Naive B cell (primary cell): ENCODE measurements around the gene CDH12. TPM values are rescaled to one million over a fixed set of nuclear protein-coding genes. Genes with fewer than 3 reads are reported as not detected.
"Not testable (repeated sequence)": the region's sequence is repeated elsewhere in the genome, so short reads cannot be mapped to it uniquely, and the experiment has no call there.

Source experiments
- ATAC-seq, 2 donors: fragments of 150-1000 bp; cut with Tn5 transposase; 2 replicates each; pipeline ENCODE4 v1.10.0; 2021; ENCODE audit warnings: low read depth in 2 of 2, mild to moderate bottlenecking in 2 of 2, moderate library complexity in 2 of 2
- DNase-seq: peaks from one replicate; pipeline ENCODE4 v3.0.0; 2022
- H3K27ac Mint-ChIP-seq, 6 donors: one replicate each; pipeline ENCODE4 v1.8.0; 2020 to 2022; ENCODE audit warnings: mild to moderate bottlenecking in 6 of 6, mixed read lengths in 6 of 6, moderate library complexity in 5 of 6, inconsistent platforms in 2 of 6
- H3K27me3 Mint-ChIP-seq, 3 donors: one replicate each; pipeline ENCODE4 v1.8.0; 2021 to 2022; ENCODE audit warnings: mixed read lengths in 3 of 3, mild to moderate bottlenecking in 1 of 3
- H3K36me3 Mint-ChIP-seq, 2 donors: one replicate each; pipeline ENCODE4 v1.8.0; 2020 to 2022; ENCODE audit warnings: mixed read lengths in 2 of 2, inconsistent platforms in 1 of 2, mild to moderate bottlenecking in 1 of 2
- H3K4me1 Mint-ChIP-seq, 3 donors: one replicate each; pipeline ENCODE4 v1.8.0; 2020 to 2022; ENCODE audit warnings: mixed read lengths in 3 of 3, inconsistent platforms in 1 of 3, mild to moderate bottlenecking in 1 of 3, moderate library complexity in 1 of 3
- H3K4me3 Mint-ChIP-seq, 8 donors: one replicate each; pipeline ENCODE4 v1.8.0; 2020 to 2022; ENCODE audit warnings: mild to moderate bottlenecking in 8 of 8, mixed read lengths in 8 of 8, moderate library complexity in 8 of 8, inconsistent platforms in 2 of 8
- H3K9me3 Mint-ChIP-seq, 7 donors: one replicate each; pipeline ENCODE4 v1.8.0; 2020 to 2022; ENCODE audit warnings: mixed read lengths in 7 of 7, mild to moderate bottlenecking in 5 of 7, inconsistent platforms in 2 of 7, moderate library complexity in 1 of 7
- polyA plus RNA-seq, 6 donors: library from polyadenylated mRNA; unstranded; fragments of 300-500 nt; fragmentation: Illumina TruSeq; gene quantifications; one replicate each; pipeline ENCODE4 v1.2.3, GENCODE V29; 2021; ENCODE audit warnings: low read depth in 6 of 6

Gene CDH12
- polyA plus RNA-seq, 6 donors from 2014 or later = not detected

DNA sequence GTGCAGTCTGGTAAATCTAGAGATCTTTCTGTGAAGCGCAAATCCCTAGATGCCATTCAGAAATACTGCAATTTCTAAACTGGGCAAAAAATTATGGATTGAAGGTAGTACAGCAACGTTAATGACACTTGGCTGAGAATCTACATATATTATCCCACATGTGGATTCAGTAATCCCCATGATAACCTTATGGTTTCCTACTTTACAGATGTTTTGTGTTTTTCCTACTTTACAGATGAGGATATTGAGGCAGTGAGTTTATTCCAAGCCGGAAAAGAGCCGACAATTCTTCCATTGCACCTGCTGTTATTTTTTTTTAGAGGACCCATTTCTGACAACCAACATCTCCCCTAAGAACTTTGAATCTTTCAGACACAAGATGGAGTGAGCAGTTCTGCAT lies 796.5 kb downstream of the CDH12 start:
- Mint-ChIP-seq H3K27me3 (no peaks in the 10 kb centered on the region), H3K9me3 (peaks cover 0 to 6% (median 0%) of the 10 kb centered on the region in 7 donors), H3K4me1 (no peaks in the 10 kb centered on the region), H3K36me3 (no peaks in the 10 kb centered on the region), H3K4me3 (no peak overlapping the region), H3K27ac (no peak overlapping the region)
- DNase-seq (no peak), ATAC-seq (no peak)

DNA sequence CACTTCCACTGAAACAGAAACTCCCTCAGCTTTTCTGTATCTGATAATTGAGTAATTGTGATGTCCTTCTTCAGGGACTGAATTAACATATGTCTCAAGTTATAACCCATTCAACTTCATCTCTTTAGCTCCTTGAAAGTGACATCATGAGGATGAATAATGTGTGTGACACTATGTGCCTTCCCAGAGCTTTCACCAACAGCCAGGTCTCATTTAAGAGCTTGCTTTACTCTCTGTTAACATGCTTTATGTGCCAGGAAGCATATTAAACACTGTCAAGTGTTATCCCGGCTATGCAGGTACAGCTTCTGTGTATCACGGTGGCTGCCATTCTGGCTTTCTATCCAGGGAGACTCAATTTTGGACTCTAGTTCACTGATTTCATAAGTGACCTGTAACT lies 799.9 kb downstream of the CDH12 start:
- Mint-ChIP-seq H3K4me3 (no peak overlapping the region), H3K27ac (no peak overlapping the region), H3K4me1 (no peaks in the 10 kb centered on the region), H3K9me3 (peaks cover 0 to 6% (median 0%) of the 10 kb centered on the region in 7 donors), H3K27me3 (no peaks in the 10 kb centered on the region), H3K36me3 (no peaks in the 10 kb centered on the region)
- DNase-seq = no peak
- ATAC-seq = no peak

GRCh38 chr5:22051881-22052280 lies 801.3 kb downstream of the CDH12 start:
- H3K4me1 Mint-ChIP-seq = no peaks in the 10 kb centered on the region
- ATAC-seq (no peak), DNase-seq (no peak)
- H3K4me3 Mint-ChIP-seq = no peak overlapping the region
- no peak overlapping the region for H3K27ac Mint-ChIP-seq
- peaks cover 0 to 6% (median 0%) of the 10 kb centered on the region in 7 donors for H3K9me3 Mint-ChIP-seq
- H3K27me3 Mint-ChIP-seq = no peaks in the 10 kb centered on the region
- H3K36me3 Mint-ChIP-seq = no peaks in the 10 kb centered on the region

GRCh38 chr5:22050931-22051330 lies 802.2 kb downstream of the CDH12 start:
- Mint-ChIP-seq H3K9me3 (peaks cover 0 to 6% (median 0%) of the 10 kb centered on the region in 7 donors), H3K4me1 (no peaks in the 10 kb centered on the region), H3K36me3 (no peaks in the 10 kb centered on the region), H3K27ac (no peak overlapping the region), H3K27me3 (no peaks in the 10 kb centered on the region), H3K4me3 (no peak overlapping the region)
- DNase-seq = no peak
- no peak for ATAC-seq

DNA sequence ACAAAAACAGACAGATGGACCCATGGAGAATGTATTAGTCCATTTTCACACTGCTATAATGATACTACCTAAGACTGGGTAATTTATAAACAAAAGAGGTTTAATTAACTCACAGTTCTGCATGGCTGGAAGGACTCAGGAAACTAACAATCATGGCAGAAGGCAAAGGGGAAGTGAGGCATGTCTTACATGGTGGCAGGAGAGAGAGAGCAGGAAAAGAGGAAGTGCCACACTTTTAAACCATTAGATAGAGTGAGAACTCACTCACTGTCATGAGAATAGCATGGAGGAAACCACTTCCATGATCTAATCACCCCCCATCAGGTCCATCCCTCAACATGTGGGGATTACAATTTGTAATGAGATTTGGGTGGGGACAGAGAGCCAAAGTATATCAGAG lies 808.9 kb downstream of the CDH12 start:
- ATAC-seq (no peak), DNase-seq (no peak)
- H3K9me3 Mint-ChIP-seq = peaks cover 0 to 33% (median 6%) of the 10 kb centered on the region in 7 donors
- no peaks in the 10 kb centered on the region for H3K4me1 Mint-ChIP-seq
- peaks cover 0 to 8% of the 10 kb centered on the region in 2 donors for H3K36me3 Mint-ChIP-seq
- no peaks in the 10 kb centered on the region for H3K27me3 Mint-ChIP-seq
- no peak overlapping the region for H3K27ac Mint-ChIP-seq
- no peak overlapping the region for H3K4me3 Mint-ChIP-seq

DNA sequence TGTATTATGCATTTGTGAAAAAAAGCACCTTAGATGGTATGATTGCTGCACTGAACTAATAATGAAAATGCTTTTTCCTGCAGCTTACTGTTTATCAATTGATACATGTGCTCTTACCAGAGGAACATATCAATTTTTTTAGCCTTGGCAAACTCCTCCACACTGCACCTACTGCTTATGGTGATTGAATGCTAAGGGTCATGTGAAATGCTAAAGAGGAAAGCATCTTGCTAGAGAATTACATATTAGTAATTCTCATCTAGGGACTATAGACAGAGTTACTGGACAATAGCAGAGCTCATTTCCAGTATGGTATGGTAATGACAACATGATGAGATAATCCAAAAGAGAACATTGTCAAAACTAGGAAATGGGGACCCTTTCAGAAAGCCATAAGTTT lies 817.1 kb downstream of the CDH12 start:
- no peak overlapping the region for H3K4me3 Mint-ChIP-seq
- no peaks in the 10 kb centered on the region for H3K4me1 Mint-ChIP-seq
- DNase-seq (no peak), ATAC-seq (no peak)
- H3K36me3 Mint-ChIP-seq = no peaks in the 10 kb centered on the region
- H3K27me3 Mint-ChIP-seq = no peaks in the 10 kb centered on the region
- H3K9me3 Mint-ChIP-seq = peaks cover 0 to 7% (median 2%) of the 10 kb centered on the region in 7 donors
- H3K27ac Mint-ChIP-seq = no peak overlapping the region

DNA sequence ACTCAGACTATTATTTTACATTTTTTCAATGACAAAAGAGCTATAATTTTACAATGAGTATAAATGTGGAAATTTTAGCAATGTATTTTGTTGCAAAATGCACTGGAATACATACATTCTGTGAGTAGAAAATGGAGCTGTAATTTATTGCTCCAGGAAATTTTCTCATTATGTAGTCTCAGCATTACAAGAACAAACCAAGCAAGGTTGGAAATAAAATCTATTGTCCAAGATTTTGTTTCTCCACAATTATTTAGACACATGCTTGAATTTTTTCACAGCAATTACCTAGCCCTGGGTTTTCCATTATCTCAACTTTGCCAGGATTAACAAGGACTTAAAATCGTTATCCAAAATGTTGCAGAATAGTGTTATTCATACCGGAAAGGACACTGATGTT lies 820.1 kb downstream of the CDH12 start:
- H3K4me1 Mint-ChIP-seq = no peaks in the 10 kb centered on the region
- no peak overlapping the region for H3K4me3 Mint-ChIP-seq
- no peak for DNase-seq
- no peak for ATAC-seq
- no peak overlapping the region for H3K27ac Mint-ChIP-seq
- peaks cover 0 to 4% (median 0%) of the 10 kb centered on the region in 7 donors for H3K9me3 Mint-ChIP-seq
- H3K27me3 Mint-ChIP-seq = no peaks in the 10 kb centered on the region
- no peaks in the 10 kb centered on the region for H3K36me3 Mint-ChIP-seq

- H3K27ac Mint-ChIP-seq = no peak overlapping the region
- H3K4me3 Mint-ChIP-seq = no peak overlapping the region
- ATAC-seq (no peak), DNase-seq (no peak)
- peaks cover 2 to 6% (median 4%) of the 10 kb centered on the region in 7 donors for H3K9me3 Mint-ChIP-seq
- H3K27me3 Mint-ChIP-seq = no peaks in the 10 kb centered on the region
- no peaks in the 10 kb centered on the region for H3K4me1 Mint-ChIP-seq
- no peaks in the 10 kb centered on the region for H3K36me3 Mint-ChIP-seq
Measured at GRCh38 chr5:22023784-22024183, 829.4 kb downstream of the CDH12 start.

- not testable (repeated sequence) for H3K27ac Mint-ChIP-seq, H3K4me1 Mint-ChIP-seq, H3K27me3 Mint-ChIP-seq, DNase-seq, H3K9me3 Mint-ChIP-seq, H3K4me3 Mint-ChIP-seq, ATAC-seq, H3K36me3 Mint-ChIP-seq
Measured at GRCh38 chr5:22012893-22013292, 840.3 kb downstream of the CDH12 start.

- H3K9me3 Mint-ChIP-seq, H3K36me3 Mint-ChIP-seq, H3K27me3 Mint-ChIP-seq, H3K4me3 Mint-ChIP-seq, ATAC-seq, H3K27ac Mint-ChIP-seq, H3K4me1 Mint-ChIP-seq, DNase-seq: not testable (repeated sequence)
Measured at GRCh38 chr5:22010808-22011207, 842.3 kb downstream of the CDH12 start.

DNA sequence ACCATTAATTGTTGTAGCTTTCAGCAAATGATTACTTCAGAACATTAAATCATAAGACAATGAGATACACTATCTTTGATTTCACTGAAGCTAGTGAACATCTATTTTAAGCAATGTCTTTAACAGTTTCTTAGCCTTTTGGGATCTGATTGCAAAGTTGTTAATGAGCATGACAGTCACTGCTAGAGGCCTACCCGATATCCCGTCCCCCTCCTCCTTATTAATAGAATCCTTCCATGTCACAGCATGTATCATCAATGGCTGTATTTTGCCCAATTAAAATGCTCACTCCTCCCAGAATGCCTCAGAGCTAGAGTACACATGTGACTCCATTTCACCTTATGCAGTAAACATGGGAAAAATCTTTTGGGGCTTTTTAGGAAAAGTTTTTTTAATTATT lies 852.0 kb downstream of the CDH12 start:
- H3K4me3 Mint-ChIP-seq, H3K9me3 Mint-ChIP-seq, H3K4me1 Mint-ChIP-seq, DNase-seq, H3K36me3 Mint-ChIP-seq, H3K27me3 Mint-ChIP-seq, ATAC-seq, H3K27ac Mint-ChIP-seq: not testable (repeated sequence)

DNA sequence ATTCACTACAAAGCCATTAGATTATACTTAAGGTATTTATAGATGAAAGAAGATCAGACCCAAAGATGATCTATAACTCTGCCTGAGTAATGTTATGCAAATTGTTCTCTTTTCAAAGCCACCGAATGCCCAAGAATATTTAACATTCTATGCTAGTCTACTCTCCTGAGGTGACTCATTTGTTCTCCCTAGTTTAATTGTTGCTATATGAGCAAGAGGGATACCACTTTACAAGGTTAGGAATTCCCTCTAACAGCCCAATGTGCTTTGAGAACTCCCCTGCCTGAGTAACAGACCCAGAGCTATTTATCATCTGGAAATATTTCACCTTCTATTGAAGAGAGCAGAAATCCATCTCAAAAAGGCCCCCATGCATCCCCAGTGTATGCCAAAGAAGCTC lies 867.3 kb downstream of the CDH12 start:
- not testable (repeated sequence) for H3K9me3 Mint-ChIP-seq, H3K36me3 Mint-ChIP-seq, H3K4me1 Mint-ChIP-seq, H3K27me3 Mint-ChIP-seq, DNase-seq, H3K4me3 Mint-ChIP-seq, H3K27ac Mint-ChIP-seq, ATAC-seq

- H3K9me3 Mint-ChIP-seq, H3K36me3 Mint-ChIP-seq, H3K27ac Mint-ChIP-seq, H3K27me3 Mint-ChIP-seq, H3K4me3 Mint-ChIP-seq, ATAC-seq, DNase-seq, H3K4me1 Mint-ChIP-seq: not testable (repeated sequence)
Measured at GRCh38 chr5:21951571-21951970, 901.6 kb downstream of the CDH12 start.

GRCh38 chr5:21931116-21931515 lies 922.0 kb downstream of the CDH12 start:
- H3K9me3 Mint-ChIP-seq = peaks cover 0 to 11% (median 4%) of the 10 kb centered on the region in 7 donors
- H3K27me3 Mint-ChIP-seq = peaks cover 0 to 3% (median 0%) of the 10 kb centered on the region in 3 donors
- H3K36me3 Mint-ChIP-seq = no peaks in the 10 kb centered on the region
- H3K4me3 Mint-ChIP-seq = no peak overlapping the region
- no peaks in the 10 kb centered on the region for H3K4me1 Mint-ChIP-seq
- no peak for ATAC-seq
- DNase-seq = no peak
- H3K27ac Mint-ChIP-seq = no peak overlapping the region

GRCh38 chr5:21919414-21920022 lies 933.6 kb downstream of the CDH12 start:
- H3K36me3 Mint-ChIP-seq = no peaks in the 10 kb centered on the region
- peaks cover 0 to 7% (median 4%) of the 10 kb centered on the region in 3 donors for H3K4me1 Mint-ChIP-seq
- no peak for DNase-seq
- H3K27me3 Mint-ChIP-seq = no peaks in the 10 kb centered on the region
- H3K9me3 Mint-ChIP-seq = no peaks in the 10 kb centered on the region
- H3K4me3 Mint-ChIP-seq = peak overlapping the region in 1 of 8 donors; percentile 22
- H3K27ac Mint-ChIP-seq = no peak overlapping the region
- ATAC-seq = peak; percentile 49 to 53
